Measurements from ENCODE around the gene FSHR.

The FSHR gene

DNA sequence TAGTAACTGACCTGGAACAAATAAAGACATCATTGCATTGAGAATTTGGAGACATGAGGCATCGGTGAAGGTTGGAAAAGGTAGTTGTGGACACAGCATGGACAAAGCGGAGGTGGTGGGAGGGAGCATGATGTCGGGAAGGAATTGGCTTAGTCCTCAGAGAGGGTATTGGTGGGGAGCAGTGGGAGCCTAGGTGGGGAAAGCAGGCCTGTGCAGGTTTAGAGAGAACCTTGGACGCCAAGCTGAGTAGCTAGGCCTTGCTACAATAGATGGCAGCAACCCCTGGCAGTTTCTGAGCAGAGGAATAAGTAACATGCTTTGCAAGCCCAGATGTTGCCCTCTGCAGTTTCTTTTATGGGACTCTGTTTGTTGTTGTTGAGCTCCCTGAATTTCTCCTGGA, 221.6 kb downstream of the FSHR start:
- TF ChIP-seq, protein P1, sequence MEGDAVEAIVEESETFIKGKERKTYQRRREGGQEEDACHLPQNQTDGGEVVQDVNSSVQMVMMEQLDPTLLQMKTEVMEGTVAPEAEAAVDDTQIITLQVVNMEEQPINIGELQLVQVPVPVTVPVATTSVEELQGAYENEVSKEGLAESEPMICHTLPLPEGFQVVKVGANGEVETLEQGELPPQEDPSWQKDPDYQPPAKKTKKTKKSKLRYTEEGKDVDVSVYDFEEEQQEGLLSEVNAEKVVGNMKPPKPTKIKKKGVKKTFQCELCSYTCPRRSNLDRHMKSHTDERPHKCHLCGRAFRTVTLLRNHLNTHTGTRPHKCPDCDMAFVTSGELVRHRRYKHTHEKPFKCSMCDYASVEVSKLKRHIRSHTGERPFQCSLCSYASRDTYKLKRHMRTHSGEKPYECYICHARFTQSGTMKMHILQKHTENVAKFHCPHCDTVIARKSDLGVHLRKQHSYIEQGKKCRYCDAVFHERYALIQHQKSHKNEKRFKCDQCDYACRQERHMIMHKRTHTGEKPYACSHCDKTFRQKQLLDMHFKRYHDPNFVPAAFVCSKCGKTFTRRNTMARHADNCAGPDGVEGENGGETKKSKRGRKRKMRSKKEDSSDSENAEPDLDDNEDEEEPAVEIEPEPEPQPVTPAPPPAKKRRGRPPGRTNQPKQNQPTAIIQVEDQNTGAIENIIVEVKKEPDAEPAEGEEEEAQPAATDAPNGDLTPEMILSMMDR (IDR thresholded peaks at IDR 0.05; ENCODE audit: insufficient read depth, low read length, poor library complexity, severe bottlenecking) = no peak
- no peaks in the 10 kb centered on the region for H3K27me3 ChIP-seq (replicated peaks; ENCODE audit: control insufficient read depth, insufficient read depth, low read length)
- DNase-seq (ENCODE audit: extremely low read depth, insufficient read length) = no peak
- H3K4me3 ChIP-seq (replicated peaks; ENCODE audit: low read depth, low read length) = no peak overlapping the region
- no peaks in the 10 kb centered on the region for H3K36me3 ChIP-seq (ENCODE audit: control insufficient read depth, insufficient read depth, low read length)

DNA sequence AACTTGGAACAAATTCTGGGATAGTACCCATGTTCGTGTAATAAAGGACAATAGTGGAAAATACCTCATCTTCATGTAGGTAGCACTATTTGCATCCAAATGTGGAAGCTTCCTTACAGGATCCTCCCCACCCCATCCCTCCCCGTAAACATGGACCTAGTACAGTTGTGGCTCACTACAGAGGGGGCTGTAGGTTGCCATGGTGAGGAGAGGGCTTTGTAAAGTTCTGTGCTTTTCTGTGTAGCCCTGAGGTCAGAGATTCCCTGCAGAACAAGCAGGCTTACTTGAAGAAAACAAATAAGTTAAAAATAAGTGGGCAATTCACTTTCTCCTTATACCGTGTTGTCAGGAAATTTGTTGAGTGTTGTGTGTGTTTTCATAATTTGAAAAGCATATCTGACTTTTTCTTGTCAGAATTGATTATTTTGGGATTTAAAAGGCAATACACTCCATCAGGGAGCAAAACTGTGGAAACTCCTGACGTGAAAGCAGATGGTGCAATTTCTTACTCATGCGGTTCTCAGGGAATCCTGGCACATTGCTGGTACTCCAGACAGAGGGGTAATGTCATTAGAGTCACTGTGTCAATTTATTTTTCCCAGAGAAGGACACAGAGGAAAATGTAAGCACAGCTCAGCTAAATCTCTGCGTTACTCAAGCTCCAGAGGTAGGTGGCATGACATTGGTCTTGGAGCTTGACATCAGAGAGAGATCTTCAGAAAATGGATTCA, 224.6 kb downstream of the FSHR start:
- TF ChIP-seq, protein P1 (IDR thresholded peaks at IDR 0.05; ENCODE audit: insufficient read depth, low read length, poor library complexity, severe bottlenecking) = no peak
- Histone ChIP-seq H3K4me3 (replicated peaks; ENCODE audit: low read depth, low read length) (no peak overlapping the region), H3K36me3 (ENCODE audit: control insufficient read depth, insufficient read depth, low read length) (no peaks in the 10 kb centered on the region), H3K27me3 (replicated peaks; ENCODE audit: control insufficient read depth, insufficient read depth, low read length) (no peaks in the 10 kb centered on the region)
- no peak for DNase-seq (ENCODE audit: extremely low read depth, insufficient read length)

DNA sequence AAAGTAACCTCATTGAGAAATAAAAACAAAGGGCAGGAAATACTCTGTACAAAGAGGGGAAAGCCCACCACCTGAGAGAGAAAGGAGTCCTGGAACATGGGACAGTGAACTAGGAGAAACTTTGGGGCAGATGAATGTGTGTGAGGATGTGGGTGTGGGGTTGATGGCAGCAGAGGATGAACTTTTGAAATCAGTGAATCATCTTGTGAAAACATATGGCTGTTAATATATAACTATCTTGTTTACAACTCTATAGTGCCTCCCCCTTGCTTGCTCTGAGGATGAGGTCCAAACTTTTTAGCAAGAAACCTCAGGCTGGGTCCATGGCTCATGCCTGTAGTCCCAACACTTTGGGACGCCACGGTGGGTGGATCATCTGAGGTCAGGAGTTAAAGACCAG, 227.0 kb downstream of the FSHR start:
- no peak overlapping the region for H3K4me3 ChIP-seq (replicated peaks; ENCODE audit: low read depth, low read length)
- no peaks in the 10 kb centered on the region for H3K27me3 ChIP-seq (replicated peaks; ENCODE audit: control insufficient read depth, insufficient read depth, low read length)
- no peaks in the 10 kb centered on the region for H3K36me3 ChIP-seq (ENCODE audit: control insufficient read depth, insufficient read depth, low read length)
- TF ChIP-seq, protein P1 (IDR thresholded peaks at IDR 0.05; ENCODE audit: insufficient read depth, low read length, poor library complexity, severe bottlenecking) = no peak
- DNase-seq (ENCODE audit: extremely low read depth, insufficient read length) = no peak

DNA sequence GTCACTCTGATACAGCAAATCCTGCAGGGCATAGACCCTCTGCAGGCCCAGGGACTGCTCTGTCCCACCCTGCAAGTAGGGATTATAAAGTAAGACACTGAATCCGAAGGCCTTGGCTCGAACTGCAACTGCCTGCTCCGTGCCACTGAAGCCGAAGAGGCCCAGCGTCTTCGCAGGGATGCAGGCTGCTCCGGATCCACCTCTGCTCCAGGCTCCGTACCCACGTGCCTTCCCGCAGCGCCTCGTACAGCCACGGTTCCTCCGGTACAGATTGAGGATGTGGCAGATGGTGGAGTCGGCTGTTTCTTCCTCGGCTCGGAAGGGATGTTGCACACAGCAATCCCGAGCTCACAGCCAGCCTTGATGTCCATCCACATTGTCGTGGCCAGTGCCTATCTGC, 238.4 kb downstream of the FSHR start:
- H3K36me3 ChIP-seq (ENCODE audit: control insufficient read depth, insufficient read depth, low read length) = no peaks in the 10 kb centered on the region
- H3K4me3 ChIP-seq (replicated peaks; ENCODE audit: low read depth, low read length) = no peak overlapping the region
- H3K27me3 ChIP-seq (replicated peaks; ENCODE audit: control insufficient read depth, insufficient read depth, low read length) = no peaks in the 10 kb centered on the region; the same call in 1 of the 2 replicates
- TF ChIP-seq, protein P1 (IDR thresholded peaks at IDR 0.05; ENCODE audit: insufficient read depth, low read length, poor library complexity, severe bottlenecking) = no peak
- DNase-seq (ENCODE audit: extremely low read depth, insufficient read length) = no peak

DNA sequence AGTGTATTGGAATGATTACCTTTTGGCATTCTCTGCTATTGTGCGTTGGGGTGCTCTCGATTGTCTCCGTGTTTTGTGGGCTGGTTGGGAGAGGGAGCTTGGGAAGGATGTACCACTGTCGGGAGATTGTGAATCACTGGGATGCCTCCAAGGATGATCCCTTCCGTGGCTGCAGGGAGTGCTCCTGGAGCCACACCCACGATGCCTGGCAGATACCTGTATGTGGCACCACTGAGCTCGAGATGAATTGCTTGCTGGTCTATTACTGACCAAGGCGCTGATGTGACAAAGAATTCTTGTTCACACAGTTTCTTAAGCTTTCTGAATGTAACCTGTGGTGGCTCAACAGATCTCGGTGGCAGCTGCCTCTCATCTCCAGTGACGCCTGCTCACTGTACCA, 239.1 kb downstream of the FSHR start:
- Histone ChIP-seq H3K27me3 (replicated peaks; ENCODE audit: control insufficient read depth, insufficient read depth, low read length) (no peaks in the 10 kb centered on the region; the same call in 1 of the 2 replicates), H3K36me3 (ENCODE audit: control insufficient read depth, insufficient read depth, low read length) (no peaks in the 10 kb centered on the region), H3K4me3 (replicated peaks; ENCODE audit: low read depth, low read length) (no peak overlapping the region)
- TF ChIP-seq, protein P1 (IDR thresholded peaks at IDR 0.05; ENCODE audit: insufficient read depth, low read length, poor library complexity, severe bottlenecking) = no peak
- DNase-seq (ENCODE audit: extremely low read depth, insufficient read length) = no peak
